K562 (cell line): ENCODE results near the gene STX17. TPM values are rescaled to one million over a fixed set of nuclear protein-coding genes. Genes with fewer than 3 reads are reported as not detected.
A peak's percentile ranks its signal among the peaks of the same experiment; 100 is the strongest.

Experiments used
- FOXJ3 ChIP-seq: sonication (generic); formaldehyde crosslinking; IDR thresholded peaks from 2 replicates; pipeline ENCODE4 v1.4.0; 2020; ENCODE audit warnings: mild to moderate bottlenecking, missing genetic modification reagents
- HLTF ChIP-seq: fragments of 450-650 bp; IDR thresholded peaks from 2 replicates; pipeline ENCODE4 v1.6.1; 2016
- HNRNPLL ChIP-seq: fragments of 200-400 bp; formaldehyde crosslinking; IDR thresholded peaks from 2 replicates; pipeline ENCODE4 v1.6.1; 2017; ENCODE audit warnings: low read length, low read depth, mild to moderate bottlenecking; ENCODE audit not compliant: poor library complexity, severe bottlenecking
- MCM7 ChIP-seq, 2 experiments: fragments of 450-650 bp; IDR thresholded peaks; 2 replicates each; pipeline ENCODE4 v1.6.1; 2016 to 2018
- TFAM ChIP-seq: fragments of 250-450 bp; sonication (Bioruptor Pico); conservative IDR thresholded peaks from 2 replicates; pipeline ENCODE4 v1.5.0; 2021; ENCODE audit warnings: mild to moderate bottlenecking, moderate library complexity
- TRIM25 ChIP-seq: fragments of 450-650 bp; IDR thresholded peaks from 2 replicates; pipeline ENCODE4 v1.7.0; 2016; ENCODE audit warnings: borderline replicate concordance
- ZFP91 ChIP-seq: sonication (generic); formaldehyde crosslinking; IDR thresholded peaks from 2 replicates; pipeline ENCODE4 v1.8.0; 2022; ENCODE audit warnings: mild to moderate bottlenecking, missing genetic modification reagents
- ZNF316 ChIP-seq: fragments of 450-650 bp; IDR thresholded peaks from 2 replicates; pipeline ENCODE4 v1.6.1; 2016
- ZNF395 ChIP-seq: fragments of 200-800 bp; sonication (Bioruptor generic); IDR thresholded peaks from 2 replicates; pipeline ENCODE4 v1.6.1; 2017; ENCODE audit warnings: missing genetic modification characterization, missing compliant biosample characterization
- ZNF778 ChIP-seq: fragments of 450-650 bp; formaldehyde crosslinking; IDR thresholded peaks from 2 replicates; pipeline ENCODE4 v1.4.0; 2020; ENCODE audit warnings: mild to moderate bottlenecking, moderate library complexity
- polyA plus RNA-seq, 8 experiments: library from polyadenylated mRNA; depleted of rRNA in 4 of 8; stranded (reverse) in 5 of 8; unstranded in 3 of 8; fragments of >200 nt; fragmentation: Nextera tagmentation in 2 of 8; fragmentation: Illumina TruSeq in 1 of 8; extraction: Ambion mirVana in 2 of 8; extraction: Trizol in 1 of 8; gene quantifications; 2 replicates each; pipeline versions ENCODE4 v1.2.1 to v1.2.3, GENCODE V29; 2011 to 2014; ENCODE audit warnings: inconsistent platforms in 1 of 8, missing spikeins in 1 of 8
- total RNA-seq, 7 experiments: library from RNA; depleted of rRNA in 6 of 7; stranded (reverse); fragments of >200 nt in 6 of 7; fragmentation: Illumina TruSeq in 2 of 7; extraction: Trizol in 2 of 7; gene quantifications; 2 replicates each; pipeline versions ENCODE4 v1.2.1 to v1.2.3, GENCODE V29; 2011 to 2021; ENCODE audit warnings: low replicate concordance in 1 of 7
- TF ChIP-seq, protein P1 (sequence below), 2 experiments: fragments of 450-650 bp in 1 of 2; sonication (generic) in 1 of 2; formaldehyde crosslinking in 1 of 2; IDR thresholded peaks in 1 of 2; conservative IDR thresholded peaks in 1 of 2; 2 replicates each; pipeline versions ENCODE4 v1.6.1 to v1.8.1; 2016 to 2023; ENCODE audit warnings: mild to moderate bottlenecking in 2 of 2, moderate library complexity in 2 of 2, inconsistent platforms in 1 of 2, missing genetic modification reagents in 1 of 2
- TF ChIP-seq, protein P2 (sequence below): fragments of 200-400 bp; formaldehyde crosslinking; IDR thresholded peaks from 2 replicates; pipeline ENCODE4 v1.6.1; 2017; ENCODE audit warnings: mild to moderate bottlenecking, low read depth, low read length, moderate library complexity
- TF ChIP-seq, protein P3 (sequence below): fragments of 450-650 bp; IDR thresholded peaks from 2 replicates; pipeline ENCODE4 v1.6.1; 2017; ENCODE audit warnings: antibody characterized with exemption
- TF ChIP-seq, protein P4 (sequence below): sonication (generic); formaldehyde crosslinking; IDR thresholded peaks from 2 replicates; pipeline ENCODE4 v1.8.0; 2022; ENCODE audit warnings: missing genetic modification reagents, mild to moderate bottlenecking, borderline replicate concordance

Gene STX17
- total and polyA plus RNA-seq, 9 of the 15 experiments (the other 6 are each of a cell fraction or from before 2014, with no cell fraction given), result 14.4 to 25.1 (median 19.0) TPM

DNA sequence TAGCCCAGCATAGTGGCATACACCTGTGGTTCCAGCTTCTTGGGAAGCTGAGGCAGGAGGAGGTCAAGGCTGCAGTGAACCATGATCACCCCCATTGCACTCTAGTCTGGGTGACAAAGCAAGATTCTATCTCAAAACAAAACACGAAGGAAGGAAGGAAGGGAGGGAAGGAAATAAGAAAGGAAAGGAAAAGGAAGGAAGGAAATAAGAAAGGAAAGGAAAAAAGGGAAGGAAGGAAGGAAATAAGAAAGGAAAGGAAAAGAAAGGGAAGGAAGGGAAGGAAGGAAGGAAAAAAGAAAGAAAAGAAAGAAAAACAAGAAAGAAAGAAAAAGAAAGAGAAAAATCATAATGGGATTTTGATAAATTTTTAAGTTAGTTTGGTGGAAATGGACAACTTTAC, 3.1 kb upstream of the STX17 start (continued):
- TF ChIP-seq MCM7 (IDR thresholded peaks at IDR 0.05), result no peak
- TF ChIP-seq ZNF395 (CRISPR knock-in tag), result no peak
- TF ChIP-seq, protein P1, sequence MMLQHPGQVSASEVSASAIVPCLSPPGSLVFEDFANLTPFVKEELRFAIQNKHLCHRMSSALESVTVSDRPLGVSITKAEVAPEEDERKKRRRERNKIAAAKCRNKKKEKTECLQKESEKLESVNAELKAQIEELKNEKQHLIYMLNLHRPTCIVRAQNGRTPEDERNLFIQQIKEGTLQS (IDR thresholded peaks at IDR 0.05), result no peak
- TF ChIP-seq, protein P1 (CRISPR knock-in tag; conservative IDR thresholded peaks at IDR 0.05), result no peak
- TF ChIP-seq ZFP91 (CRISPR knock-in tag), result no peak
- peak; percentile 70; the same call in 1 of the 2 replicates for TF ChIP-seq HLTF
- TF ChIP-seq TRIM25, result peak; percentile 65; the same call in 1 of the 2 replicates
- peak; percentile 48; the same call in 1 of the 2 replicates for TF ChIP-seq ZNF316
- TF ChIP-seq FOXJ3, result no peak
- TF ChIP-seq, protein P2, sequence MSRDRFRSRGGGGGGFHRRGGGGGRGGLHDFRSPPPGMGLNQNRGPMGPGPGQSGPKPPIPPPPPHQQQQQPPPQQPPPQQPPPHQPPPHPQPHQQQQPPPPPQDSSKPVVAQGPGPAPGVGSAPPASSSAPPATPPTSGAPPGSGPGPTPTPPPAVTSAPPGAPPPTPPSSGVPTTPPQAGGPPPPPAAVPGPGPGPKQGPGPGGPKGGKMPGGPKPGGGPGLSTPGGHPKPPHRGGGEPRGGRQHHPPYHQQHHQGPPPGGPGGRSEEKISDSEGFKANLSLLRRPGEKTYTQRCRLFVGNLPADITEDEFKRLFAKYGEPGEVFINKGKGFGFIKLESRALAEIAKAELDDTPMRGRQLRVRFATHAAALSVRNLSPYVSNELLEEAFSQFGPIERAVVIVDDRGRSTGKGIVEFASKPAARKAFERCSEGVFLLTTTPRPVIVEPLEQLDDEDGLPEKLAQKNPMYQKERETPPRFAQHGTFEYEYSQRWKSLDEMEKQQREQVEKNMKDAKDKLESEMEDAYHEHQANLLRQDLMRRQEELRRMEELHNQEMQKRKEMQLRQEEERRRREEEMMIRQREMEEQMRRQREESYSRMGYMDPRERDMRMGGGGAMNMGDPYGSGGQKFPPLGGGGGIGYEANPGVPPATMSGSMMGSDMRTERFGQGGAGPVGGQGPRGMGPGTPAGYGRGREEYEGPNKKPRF, result no peak
- no peak for TF ChIP-seq TFAM (CRISPR knock-in tag)
- TF ChIP-seq HNRNPLL, result no peak
- no peak for TF ChIP-seq ZNF778 (CRISPR knock-in tag)
- TF ChIP-seq, protein P3, sequence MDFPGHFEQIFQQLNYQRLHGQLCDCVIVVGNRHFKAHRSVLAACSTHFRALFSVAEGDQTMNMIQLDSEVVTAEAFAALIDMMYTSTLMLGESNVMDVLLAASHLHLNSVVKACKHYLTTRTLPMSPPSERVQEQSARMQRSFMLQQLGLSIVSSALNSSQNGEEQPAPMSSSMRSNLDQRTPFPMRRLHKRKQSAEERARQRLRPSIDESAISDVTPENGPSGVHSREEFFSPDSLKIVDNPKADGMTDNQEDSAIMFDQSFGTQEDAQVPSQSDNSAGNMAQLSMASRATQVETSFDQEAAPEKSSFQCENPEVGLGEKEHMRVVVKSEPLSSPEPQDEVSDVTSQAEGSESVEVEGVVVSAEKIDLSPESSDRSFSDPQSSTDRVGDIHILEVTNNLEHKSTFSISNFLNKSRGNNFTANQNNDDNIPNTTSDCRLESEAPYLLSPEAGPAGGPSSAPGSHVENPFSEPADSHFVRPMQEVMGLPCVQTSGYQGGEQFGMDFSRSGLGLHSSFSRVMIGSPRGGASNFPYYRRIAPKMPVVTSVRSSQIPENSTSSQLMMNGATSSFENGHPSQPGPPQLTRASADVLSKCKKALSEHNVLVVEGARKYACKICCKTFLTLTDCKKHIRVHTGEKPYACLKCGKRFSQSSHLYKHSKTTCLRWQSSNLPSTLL, result 0 out of 2 replicates have a peak, but pooled peaks have one; percentile 43
- TF ChIP-seq, protein P4, sequence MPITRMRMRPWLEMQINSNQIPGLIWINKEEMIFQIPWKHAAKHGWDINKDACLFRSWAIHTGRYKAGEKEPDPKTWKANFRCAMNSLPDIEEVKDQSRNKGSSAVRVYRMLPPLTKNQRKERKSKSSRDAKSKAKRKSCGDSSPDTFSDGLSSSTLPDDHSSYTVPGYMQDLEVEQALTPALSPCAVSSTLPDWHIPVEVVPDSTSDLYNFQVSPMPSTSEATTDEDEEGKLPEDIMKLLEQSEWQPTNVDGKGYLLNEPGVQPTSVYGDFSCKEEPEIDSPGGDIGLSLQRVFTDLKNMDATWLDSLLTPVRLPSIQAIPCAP, result no peak
